Omental fat pad (tissue), 4 donors: ENCODE results near the gene HOXB3. TPM values are rescaled to one million over a fixed set of nuclear protein-coding genes. Genes with fewer than 3 reads are reported as not detected.

Experiments
- ATAC-seq: fragments of 150-250 bp; one replicate; pipeline ENCODE4 v1.9.1; 2016; ENCODE audit warnings: mild to moderate bottlenecking, moderate library complexity; ENCODE audit not compliant: low FRiP score
- DNase-seq: peaks from one replicate; pipeline ENCODE4 v3.0.0-alpha.2; 2019; ENCODE audit warnings: low spot score
- CTCF ChIP-seq, 3 donors: fragments of 450-650 bp; IDR thresholded peaks; one replicate each; pipeline ENCODE4 v1.5.1; 2016 to 2017; ENCODE audit warnings: antibody characterized with exemption in 3 of 3, mild to moderate bottlenecking in 3 of 3, moderate library complexity in 2 of 3
- total RNA-seq, 4 donors: library from RNA; depleted of rRNA; stranded (reverse); fragments of >200 nt; gene quantifications; one replicate each; pipeline ENCODE4 v1.1.0, GENCODE V29; 2016

HOXB3 gene
- total RNA-seq, 4 donors from 2014 or later = 4.8 to 30.3 (median 10.6) TPM

GRCh38 chr17:48610282-48611211 lies 20.5 kb upstream of the HOXB3 start, which contains the start of gene HOXB7:
HOXB7 (minus strand) TSS chr17:48611017; CDS start chr17:48610918, 99 bp downstream.
- ATAC-seq (peak; percentile 45), DNase-seq (peak; percentile 82)
- TF ChIP-seq CTCF (IDR thresholded peaks at IDR 0.05) = no peak

GRCh38 chr17:48609759-48610281 lies 19.8 kb upstream of the HOXB3 start:
- TF ChIP-seq CTCF (IDR thresholded peaks at IDR 0.05) = no peak
- ATAC-seq (no peak), DNase-seq (no peak)

- no peak for ATAC-seq
- no peak for DNase-seq
- no peak for TF ChIP-seq CTCF (IDR thresholded peaks at IDR 0.05)
These were observed 19.0 kb upstream of the HOXB3 start for GRCh38 chr17:48609033-48609432.

- no peak for TF ChIP-seq CTCF (IDR thresholded peaks at IDR 0.05)
- DNase-seq (no peak), ATAC-seq (no peak)
These were observed 18.4 kb upstream of the HOXB3 start for GRCh38 chr17:48608494-48608834.

- no peak for TF ChIP-seq CTCF (IDR thresholded peaks at IDR 0.05)
- ATAC-seq (no peak), DNase-seq (no peak)
These were observed 17.0 kb upstream of the HOXB3 start for GRCh38 chr17:48606892-48607614.

GRCh38 chr17:48605991-48606891 lies 16.2 kb upstream of the HOXB3 start:
- no peak for TF ChIP-seq CTCF (IDR thresholded peaks at IDR 0.05)
- ATAC-seq = no peak
- DNase-seq = no peak
